ENCODE measurements around the gene CSNK1G2.

CSNK1G2 gene

DNA sequence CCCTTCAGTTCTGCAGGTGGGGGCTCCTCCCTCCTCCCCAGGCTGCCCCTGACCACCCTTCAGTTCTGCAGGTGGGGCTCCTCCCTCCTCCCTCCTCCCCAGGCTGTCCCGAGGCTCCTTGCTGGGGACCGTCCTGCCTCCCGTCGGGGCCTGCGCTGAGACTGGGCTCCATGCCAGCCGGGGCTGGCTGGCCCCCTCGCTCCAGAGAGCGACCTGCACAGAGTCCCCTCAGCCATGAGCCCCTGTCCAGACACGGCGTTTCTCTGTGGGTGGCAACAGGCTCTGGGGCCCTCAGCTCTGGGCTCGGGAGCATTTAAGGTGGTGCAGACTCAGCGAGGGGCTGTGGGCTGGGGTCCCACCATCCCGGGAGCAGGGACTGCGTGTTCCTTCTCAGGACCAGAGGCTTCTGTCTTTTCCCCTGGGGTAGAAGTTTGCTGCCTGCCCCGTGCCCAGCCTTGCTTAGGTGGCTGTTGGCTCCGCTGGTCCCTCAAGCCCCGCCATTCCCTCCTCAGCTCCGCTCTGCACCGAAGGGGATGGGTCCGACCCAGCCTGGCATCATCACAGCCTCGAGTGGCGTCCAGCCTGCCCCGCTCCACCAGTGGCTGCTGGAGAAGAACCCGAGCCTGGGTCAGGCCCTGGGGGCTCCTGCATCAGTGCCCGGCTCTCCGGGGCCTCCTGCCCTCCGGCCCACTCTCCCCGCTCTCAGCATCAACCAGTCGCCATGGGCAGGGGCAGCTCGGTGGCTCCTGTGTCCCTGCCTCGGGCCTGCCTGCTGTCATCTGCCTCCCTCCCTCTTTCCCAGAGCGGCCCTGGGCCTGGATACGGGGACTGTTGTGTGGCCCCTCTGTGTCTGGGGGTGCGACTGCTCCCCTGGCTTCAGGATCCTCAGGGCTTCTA is 27.6 kb downstream of the CSNK1G2 start:
- DNase-seq (ENCODE audit: low read depth in 2 of 2), result no peak

DNA sequence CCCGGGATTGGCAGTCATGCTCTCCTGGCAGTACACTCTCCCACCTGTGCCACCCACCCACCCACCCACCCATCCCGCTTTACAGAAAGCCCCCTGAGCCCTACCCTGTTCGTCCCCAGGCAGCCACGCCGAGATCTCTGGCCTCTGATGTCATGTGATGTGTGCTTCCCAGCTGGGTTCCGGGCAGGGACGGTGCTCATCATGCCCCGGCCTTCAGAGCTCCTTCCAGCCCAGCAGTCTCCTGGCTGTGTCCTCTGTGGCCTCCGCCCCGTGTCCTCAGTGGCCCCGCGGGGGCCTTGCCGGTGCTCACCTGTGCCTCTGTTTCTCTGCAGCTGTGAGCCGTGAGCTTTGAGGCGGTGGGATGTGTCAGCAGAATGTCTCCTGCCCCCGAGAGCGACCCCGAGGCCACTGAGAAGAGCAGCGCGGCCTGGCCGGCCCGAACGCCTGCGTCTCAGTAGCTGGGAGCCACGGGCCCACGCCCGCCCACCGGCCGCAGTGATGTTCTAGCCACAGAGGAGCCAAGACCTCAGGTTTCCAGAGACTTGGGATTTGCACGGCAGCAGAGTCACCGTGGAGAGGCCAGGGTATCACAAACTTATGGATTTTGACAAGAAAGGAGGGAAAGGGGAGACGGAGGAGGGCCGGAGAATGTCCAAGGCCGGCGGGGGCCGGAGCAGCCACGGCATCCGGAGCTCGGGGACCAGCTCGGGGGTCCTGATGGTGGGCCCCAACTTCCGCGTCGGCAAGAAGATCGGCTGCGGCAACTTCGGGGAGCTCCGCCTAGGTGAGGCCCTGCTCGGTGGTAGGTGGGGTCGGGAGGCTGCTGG is 28.4 kb downstream of the CSNK1G2 start:
- no peak for DNase-seq (ENCODE audit: low read depth in 2 of 2)

DNA sequence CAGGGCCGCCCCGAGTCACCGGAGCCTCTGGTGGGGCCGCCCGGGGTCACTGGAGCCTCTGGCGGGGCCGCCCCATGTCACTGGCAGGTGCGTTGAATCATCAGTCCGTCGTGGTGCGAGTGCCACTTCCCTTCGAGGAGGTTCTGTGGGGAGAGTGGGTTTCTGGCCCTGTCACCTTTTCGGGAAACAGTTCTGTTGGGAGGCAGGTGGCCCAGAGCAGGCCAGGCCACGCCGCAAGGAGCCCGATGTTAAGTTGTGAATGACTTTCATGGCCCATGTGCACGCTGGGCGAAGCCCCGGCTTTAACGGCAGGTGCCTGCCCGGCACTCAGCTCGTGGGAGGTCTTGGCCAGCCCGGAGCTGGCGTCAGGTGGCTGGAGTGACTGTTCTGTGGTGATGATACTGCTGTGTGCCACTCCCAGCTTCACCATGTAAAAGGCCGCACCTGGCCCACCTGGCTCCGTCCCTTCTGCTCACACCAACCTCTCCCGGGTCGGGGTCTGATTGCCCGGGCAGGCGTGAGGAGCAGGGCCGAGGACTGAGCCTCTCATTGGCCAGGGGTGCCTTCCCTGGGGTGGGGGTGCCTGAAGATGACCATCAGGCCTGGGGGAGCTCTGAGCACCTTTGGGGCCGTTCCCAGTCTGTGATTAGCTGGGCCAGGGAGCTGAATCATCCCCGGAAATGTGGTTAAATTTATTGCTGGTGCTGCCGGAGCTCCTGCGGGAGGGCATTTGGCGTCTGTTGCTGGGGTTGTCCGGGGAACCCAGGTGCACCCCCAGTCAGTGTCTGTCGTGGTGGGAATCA is 29.2 kb downstream of the CSNK1G2 start:
- no peak for DNase-seq (ENCODE audit: low read depth in 2 of 2)

DNA sequence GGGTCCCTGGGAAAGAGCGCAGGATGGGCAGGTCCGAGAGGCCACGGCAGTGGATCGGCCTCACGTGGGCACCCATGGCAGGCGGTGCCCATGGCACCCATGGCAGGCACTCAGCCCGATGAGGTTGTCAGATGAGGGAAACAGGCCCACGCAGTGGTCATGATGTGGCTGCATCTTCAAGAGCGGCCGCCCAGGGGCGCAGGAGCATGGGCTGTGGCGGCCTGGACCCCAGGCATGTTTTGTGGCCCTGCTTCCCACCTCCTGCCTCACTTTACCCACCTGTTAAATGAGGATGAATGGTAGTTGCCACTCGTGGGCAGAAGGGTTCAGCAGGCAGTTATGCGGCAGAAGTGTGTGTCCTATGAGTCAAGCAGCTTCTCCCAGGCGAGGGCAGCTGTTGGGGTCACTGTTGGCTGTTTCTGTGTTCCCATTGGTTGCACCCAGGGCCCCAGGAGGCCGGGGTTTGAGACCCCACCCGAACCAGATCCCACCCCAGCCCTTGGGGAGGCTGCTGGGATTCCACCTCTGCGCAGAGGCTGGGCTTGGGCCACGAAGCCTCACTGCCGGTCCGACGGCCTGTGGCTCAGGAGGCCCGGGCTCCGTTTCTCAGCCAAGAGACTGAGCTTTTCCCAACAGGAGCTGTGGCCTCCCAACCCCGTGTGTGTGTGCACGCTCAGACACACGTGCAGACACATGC is 30.0 kb downstream of the CSNK1G2 start:
- DNase-seq (ENCODE audit: low read depth in 2 of 2), result no peak

DNA sequence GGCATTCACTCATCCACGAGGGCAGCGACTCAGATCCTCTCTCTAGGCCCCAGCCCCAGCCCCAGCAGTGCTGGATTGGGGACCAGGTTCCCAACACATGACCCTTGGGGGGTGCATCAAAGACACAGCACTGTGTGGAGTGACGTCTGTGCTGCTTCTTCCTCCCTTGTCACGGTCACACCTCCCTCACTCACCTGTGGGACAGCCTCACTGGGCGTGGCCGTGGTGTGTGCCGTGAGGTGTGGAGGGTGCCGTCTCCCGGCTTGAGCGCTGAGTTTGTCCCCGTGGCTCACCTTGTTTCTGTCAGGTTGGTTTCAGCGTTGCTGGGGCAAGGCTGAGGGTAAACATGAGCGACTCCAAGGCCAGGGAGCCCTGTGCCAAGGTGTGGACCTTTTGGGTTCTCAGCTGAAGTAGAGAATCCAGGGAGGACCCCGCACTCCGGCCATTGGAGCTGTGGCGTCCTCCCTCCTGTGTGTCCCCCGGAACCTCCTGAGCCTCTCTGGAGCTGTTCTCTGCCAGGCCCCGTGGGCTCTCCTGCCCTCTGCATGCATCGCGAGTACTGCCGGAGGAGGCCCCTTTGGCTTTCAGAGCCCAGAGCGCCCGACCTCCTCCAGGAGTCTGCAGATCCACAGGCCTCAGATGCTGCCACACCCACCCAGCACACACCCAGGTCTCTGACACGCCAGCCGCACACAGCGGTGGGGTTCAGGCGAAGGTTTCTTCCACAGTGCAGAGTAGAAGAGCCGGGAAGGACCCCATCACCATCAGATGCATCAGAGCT is 33.6 kb downstream of the CSNK1G2 start:
- no peak for DNase-seq (ENCODE audit: low read depth in 2 of 2)

DNA sequence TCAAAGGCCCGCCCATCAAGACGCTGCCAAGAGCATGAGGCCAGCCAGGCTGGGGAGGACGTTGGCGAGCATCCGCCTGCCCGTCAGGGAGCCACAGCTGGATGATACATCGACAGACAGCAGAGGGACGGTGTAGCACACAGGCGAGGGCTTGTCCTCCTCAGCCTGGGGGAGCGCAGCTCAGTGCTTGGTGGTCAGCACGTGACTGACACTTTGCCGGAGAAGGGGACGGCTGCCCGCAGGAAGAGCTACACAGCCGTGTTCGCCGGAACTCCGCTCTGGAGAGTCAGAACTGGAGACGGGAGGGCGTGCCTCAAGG is 34.1 kb downstream of the CSNK1G2 start:
- DNase-seq (ENCODE audit: low read depth in 2 of 2), result no peak

DNA sequence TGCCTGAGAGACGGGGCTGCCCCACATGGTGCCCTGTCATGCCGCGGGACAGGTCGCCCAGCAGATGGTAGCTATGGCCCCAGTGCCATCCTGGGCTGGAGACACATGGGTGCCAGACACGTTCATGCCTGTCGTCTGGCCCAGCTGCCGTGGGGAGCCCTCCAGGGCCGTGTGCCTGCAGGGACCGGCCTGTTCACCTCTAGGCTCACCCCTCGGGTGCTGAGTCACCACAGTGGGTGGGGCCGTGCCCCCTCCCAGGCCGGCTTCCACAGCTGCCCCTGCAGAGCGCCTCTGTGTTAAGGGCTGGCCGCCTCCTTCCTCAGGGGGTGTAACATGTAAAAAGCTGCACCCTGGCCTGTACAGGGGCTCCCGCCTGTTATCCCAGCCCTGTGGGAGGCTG is 36.1 kb downstream of the CSNK1G2 start:
- no peak for DNase-seq (ENCODE audit: low read depth in 2 of 2)

DNA sequence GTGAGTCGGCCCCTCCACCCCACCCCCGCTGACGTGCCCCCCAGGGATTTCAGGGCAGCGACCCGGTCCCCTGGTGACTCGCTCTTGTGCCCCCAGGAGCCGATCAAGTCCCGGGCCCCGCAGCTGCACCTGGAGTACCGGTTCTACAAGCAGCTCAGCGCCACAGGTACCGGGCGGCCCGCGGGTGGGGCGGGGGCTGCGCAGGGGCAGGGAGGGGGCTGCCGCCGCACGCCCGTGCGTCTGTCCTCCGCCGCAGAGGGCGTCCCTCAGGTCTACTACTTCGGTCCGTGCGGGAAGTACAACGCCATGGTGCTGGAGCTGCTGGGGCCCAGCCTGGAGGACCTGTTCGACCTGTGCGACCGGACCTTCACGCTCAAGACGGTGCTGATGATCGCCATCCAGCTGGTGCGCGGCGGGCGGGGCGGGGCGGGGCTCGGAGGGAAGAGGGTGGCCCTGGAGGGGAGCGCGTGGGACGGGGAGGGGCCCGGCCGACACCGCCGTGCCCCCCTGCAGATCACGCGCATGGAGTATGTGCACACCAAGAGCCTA is 37.4 kb downstream of the CSNK1G2 start:
- no peak for DNase-seq (ENCODE audit: low read depth in 2 of 2)

DNA sequence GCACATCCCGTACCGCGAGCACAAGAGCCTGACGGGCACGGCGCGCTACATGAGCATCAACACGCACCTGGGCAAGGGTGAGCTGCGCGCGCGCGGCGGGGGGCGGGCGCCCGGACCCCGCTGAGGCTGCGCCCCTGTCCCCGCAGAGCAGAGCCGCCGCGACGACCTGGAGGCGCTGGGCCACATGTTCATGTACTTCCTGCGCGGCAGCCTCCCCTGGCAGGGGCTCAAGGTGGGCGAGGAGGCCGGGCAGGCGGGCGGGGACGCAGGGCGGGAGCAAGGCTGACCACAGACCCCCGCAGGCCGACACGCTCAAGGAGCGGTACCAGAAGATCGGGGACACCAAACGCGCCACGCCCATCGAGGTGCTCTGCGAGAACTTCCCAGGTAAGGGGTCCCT is 38.0 kb downstream of the CSNK1G2 start:
- no peak for DNase-seq (ENCODE audit: low read depth in 2 of 2)

DNA sequence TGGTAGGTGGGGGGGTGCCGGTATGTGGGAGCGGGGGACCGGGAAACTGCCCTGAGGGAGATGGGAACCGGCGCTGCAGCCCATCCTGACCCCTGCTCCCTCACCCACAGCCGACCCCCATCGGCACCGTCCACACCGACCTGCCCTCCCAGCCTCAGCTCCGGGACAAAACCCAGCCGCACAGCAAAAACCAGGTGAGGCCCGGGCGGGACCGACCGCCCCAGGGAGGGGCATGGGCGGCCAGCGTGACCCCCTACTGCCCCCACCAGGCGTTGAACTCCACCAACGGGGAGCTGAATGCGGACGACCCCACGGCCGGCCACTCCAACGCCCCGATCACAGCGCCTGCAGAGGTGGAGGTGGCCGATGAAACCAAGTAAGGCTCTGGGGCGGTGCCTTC is 38.7 kb downstream of the CSNK1G2 start:
- DNase-seq (ENCODE audit: low read depth in 2 of 2), result no peak

DNA sequence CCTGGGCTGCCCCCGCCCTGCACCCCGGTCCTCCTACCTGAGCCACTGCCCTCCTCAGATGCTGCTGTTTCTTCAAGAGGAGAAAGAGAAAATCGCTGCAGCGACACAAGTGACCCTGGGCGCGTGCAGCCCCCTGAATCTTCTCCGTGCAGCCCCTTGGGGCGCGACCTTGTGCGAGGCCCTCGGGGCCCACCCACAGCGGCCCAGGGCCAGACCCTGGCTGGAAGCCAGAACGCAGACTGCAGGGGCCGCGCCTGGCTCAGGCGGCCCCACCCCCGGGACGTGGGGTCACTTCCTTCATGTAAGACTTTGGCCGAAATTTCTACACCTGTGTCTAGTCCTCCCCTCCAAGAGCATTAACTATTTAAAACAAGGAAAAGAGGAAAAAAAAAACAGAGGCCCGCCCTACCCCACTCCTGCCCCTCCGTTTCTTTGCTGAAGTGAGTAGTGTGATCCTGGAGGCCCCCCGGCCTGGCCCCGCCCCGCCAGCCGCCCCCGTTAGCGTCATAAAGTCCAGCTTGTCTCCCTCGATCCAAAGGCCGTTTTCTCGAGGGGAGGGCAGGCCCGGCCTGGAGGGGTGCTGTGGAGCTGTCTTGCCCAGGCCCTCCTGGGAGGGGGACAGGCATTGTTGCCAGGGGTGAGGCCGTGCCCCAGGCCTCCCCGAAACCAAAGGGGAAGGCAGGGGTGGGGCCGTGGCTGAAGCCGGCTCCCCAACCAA is 39.3 kb downstream of the CSNK1G2 start:
- DNase-seq (ENCODE audit: low read depth in 2 of 2), result no peak

DNA sequence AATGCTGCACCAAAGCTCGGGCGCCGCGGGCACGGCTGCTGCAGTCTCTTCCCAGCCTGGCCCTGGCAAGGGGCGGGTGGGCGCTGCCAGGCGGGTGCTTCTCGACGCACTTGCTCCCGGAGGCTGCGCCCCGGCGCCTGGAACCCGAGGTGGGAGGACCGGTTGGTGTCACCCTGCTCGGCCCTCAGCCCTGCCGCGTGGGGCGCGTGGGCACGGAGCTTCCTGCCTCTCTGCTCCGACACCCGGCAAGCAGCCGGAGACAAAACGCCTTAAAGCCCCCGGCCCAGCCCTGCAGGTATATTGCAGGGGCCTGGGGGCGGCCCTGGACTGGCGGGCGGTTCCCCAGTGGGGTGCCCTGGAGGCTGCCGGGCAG is 39.8 kb downstream of the CSNK1G2 start:
- DNase-seq (ENCODE audit: low read depth in 2 of 2), result no peak

DNA sequence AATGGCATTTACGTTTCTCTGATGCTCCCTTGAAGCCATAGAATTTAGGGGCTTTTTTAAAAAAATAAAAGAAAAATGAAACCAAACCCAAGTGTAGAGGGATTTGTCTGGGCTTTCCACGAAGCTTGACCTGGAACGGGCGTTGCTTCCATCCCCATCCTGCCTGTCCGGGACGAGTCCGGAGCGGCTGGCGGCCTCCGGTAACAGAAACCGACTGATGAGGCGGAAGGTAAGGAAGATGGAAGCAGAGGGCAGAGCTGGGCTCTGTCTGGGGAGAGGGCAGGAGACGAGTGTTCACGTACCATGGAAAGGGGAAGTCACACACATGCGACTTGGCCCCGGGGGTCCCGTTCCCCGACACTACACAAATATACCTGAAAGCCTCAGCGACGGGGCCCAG is 40.3 kb downstream of the CSNK1G2 start:
- no peak for DNase-seq (ENCODE audit: low read depth in 2 of 2)

DNA sequence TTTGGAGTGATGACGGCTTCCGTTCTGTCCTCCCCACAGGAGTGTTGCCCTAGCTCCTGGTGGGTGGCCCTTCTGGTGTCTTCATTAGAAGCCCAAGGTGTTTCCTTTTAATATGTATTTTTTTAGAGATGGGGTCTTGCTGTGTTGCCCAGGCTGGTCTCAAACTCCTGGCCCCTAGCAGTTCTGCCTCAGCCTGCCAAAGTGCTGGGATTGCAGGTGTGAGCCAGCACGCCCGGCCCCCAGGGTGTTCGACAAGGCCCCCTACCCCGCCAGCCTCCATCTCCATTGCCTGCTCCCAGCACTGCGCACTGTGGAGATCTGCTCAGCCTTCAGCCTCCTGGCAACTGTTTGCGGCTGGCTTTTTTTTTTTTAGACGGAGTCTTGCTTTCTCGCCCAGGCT is 43.4 kb downstream of the CSNK1G2 start:
- no peak for DNase-seq (ENCODE audit: low read depth in 2 of 2)

DNA sequence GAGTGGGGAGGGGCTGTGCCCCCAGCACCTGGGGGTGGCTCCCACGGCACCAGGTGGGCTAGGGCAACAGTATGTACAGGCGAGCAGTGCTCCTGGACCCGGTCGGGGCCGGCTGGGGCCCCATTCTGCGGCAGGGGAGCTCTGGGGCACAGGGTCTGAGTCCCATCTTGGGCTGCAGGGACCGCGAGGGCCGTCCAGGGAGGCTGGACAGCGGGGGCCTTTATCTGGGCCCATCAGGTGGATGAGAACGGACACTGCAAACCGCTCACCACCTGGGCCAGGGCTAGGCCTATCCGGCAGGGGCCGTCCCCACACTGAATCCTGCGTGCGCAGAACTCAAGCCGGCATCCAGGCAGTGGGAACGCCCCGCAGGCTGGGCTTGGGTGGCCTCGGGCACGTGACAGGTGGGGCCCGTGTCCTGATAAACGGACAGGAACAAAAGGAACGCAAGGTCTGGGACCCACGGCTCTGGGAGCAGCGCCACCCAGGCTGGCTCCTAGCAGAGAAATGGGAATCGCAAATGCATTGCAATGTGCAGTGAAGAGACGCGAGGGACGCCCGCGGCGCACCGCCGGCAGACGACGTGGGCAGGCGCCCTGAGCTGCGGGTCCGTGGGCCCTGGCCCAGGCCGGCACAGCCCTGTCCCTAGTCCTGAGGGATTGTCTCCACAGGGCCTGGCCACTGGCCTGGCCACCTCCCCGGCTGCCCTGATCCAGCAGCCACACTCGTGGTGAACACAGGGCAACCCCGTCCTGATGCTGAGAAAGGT is 44.8 kb downstream of the CSNK1G2 start:
- no peak for DNase-seq (ENCODE audit: low read depth in 2 of 2)

DNA sequence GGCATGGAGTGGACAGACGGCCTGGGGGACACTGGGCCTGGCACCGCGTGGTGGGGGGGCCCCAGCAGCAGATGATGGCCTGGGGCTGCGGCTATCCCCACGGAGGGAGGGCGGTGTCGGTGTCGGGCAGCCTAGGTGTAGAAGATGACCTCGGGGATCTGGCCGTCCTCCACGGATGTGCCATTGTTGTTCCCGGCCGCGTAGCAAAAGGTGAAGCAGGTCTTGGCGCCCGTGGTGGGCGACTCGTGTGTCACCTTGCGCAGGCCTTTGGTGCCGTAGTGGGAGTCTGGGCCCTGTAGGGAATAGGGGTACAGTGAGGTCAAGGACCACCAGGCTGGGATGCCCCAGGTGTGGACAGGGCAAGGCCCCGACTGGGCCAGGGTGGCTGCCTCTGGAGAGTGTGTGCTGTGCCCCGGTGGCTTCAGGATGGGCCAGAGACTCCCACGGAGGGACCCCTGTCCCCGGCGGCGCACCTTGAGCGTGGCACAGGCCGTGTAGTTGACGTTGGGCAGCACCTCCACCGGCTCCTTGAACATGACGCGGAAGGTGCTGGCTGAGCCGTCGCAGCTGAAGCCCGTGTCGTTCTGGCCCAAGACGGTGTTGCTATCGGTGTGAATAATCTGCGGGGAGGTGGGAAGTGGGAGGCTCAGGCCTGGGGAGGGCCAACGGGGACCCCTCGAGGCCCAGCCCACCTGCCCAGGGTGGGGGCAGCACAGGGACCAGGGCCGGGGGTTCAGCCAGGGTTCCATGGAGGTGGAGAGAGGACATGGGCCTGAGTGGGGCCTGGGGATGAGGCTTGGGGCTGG is 45.6 kb downstream of the CSNK1G2 start:
- DNase-seq (ENCODE audit: low read depth in 2 of 2), result no peak

DNA sequence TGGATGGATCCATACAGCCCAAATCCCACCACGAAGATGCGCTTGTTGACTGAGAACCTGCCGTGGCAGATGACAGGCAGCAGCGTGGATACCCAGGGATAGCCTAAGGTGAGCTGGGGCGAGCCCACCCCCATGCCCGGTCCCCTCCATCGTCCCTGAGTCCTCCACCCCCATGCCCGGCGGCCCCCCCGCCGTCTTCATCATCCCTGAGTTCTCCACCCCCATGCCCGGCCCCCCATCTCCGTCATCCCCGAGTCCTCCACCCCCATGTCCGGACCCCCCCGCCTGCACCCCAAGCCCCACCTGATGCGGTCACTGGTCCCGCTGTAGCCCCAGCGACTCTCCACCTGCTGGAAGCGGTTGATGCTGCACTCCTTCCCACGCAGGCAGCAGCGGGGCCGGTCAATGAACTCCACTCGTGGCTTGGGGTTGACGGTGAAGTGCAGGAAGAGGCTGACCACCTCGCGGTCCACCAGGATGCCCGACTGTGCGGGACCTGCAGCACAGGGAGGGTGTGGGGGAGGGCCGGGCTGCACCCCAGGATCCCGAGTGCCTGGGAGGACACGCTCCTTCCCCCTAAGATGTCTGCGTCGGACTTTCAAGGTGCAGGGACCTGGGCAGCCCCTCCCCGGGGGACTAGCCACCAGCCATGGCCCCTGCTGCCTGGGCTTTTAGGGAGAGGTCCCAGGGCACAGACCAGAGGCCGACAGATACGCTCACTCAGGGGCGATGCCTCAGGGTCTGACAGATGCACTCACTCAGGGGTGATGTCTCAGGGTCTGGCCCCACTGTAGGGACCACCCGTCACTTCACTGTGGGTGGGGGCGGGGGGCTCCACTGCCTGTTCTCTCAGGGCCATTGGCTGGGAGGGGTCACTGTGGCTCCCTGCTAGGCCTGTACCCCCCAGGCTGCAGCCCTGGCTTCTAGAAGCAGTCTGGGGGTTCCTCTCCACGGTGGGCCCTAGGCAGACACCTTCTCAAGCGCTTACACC is 46.5 kb downstream of the CSNK1G2 start:
- no peak for DNase-seq (ENCODE audit: low read depth in 2 of 2)
